Bronchial epithelial cell (primary cell): Measurements from ENCODE around the gene MPPED1. TPM values are rescaled to one million over a fixed set of nuclear protein-coding genes. Genes with fewer than 3 reads are reported as not detected.

Experiments used
- DNase-seq: peaks from one replicate; pipeline ENCODE4 v3.0.0-alpha.2; 2010; ENCODE audit warnings: low read depth
- FAIRE-seq: peaks from 2 replicates; lab custom pipeline; 2011; peaks lifted over from hg19 to GRCh38; lab: Jason Lieb, UNC
- H3K27me3 ChIP-seq: 2 replicates; pipeline ENCODE4 v1.5.1; 2011; ENCODE audit warnings: low read length; ENCODE audit not compliant: control insufficient read depth, insufficient read depth
- H3K36me3 ChIP-seq: 2 replicates; pipeline ENCODE4 v1.5.1; 2011; ENCODE audit warnings: low read length; ENCODE audit not compliant: control insufficient read depth, insufficient read depth
- H3K4me3 ChIP-seq: 2 replicates; pipeline ENCODE4 v1.5.1; 2011; ENCODE audit warnings: mild to moderate bottlenecking, low read depth, low read length, control low read depth
- CTCF ChIP-seq: IDR thresholded peaks from 2 replicates; pipeline ENCODE4 v1.5.1; 2011; ENCODE audit warnings: mild to moderate bottlenecking, moderate library complexity, low read length, control low read depth, inconsistent platforms; ENCODE audit not compliant: insufficient read depth, severe bottlenecking
- total RNA-seq: library from RNA; depleted of rRNA; stranded (reverse); fragments of >200 nt; gene quantifications from 2 replicates; pipeline ENCODE4 v1.2.1, GENCODE V29; 2014

Gene MPPED1
- total RNA-seq, 1 donor from 2014 or later: not detected

GRCh38 chr22:43533156-43533530, 121.3 kb downstream of the MPPED1 start:
- H3K36me3 ChIP-seq: no peaks in the 10 kb centered on the region
- no peak overlapping the region for H3K4me3 ChIP-seq
- DNase-seq (no peak), FAIRE-seq (no peak)
- no peak for TF ChIP-seq CTCF
- no peaks in the 10 kb centered on the region for H3K27me3 ChIP-seq

- no peak for TF ChIP-seq CTCF
- no peaks in the 10 kb centered on the region for H3K36me3 ChIP-seq
- peaks cover 2% of the 10 kb centered on the region for H3K27me3 ChIP-seq
- DNase-seq (no peak), FAIRE-seq (no peak)
- H3K4me3 ChIP-seq: no peak overlapping the region
These were observed 122.0 kb downstream of the MPPED1 start for GRCh38 chr22:43533656-43534428.

GRCh38 chr22:43534916-43535315, 123.1 kb downstream of the MPPED1 start:
- DNase-seq: no peak
- TF ChIP-seq CTCF: no peak
- peaks cover 2% of the 10 kb centered on the region for H3K27me3 ChIP-seq
- FAIRE-seq: no peak
- H3K4me3 ChIP-seq: no peak overlapping the region
- H3K36me3 ChIP-seq: no peaks in the 10 kb centered on the region

- FAIRE-seq: no peak
- no peaks in the 10 kb centered on the region for H3K36me3 ChIP-seq
- DNase-seq: no peak
- peaks cover 2% of the 10 kb centered on the region for H3K27me3 ChIP-seq
- H3K4me3 ChIP-seq: no peak overlapping the region
- no peak for TF ChIP-seq CTCF
These were observed 123.5 kb downstream of the MPPED1 start for GRCh38 chr22:43535336-43535735.

- DNase-seq (peak; percentile 95), FAIRE-seq (no peak)
- TF ChIP-seq CTCF: no peak
- H3K4me3 ChIP-seq: no peak overlapping the region
- peaks cover 2% of the 10 kb centered on the region for H3K27me3 ChIP-seq
- H3K36me3 ChIP-seq: no peaks in the 10 kb centered on the region
These were observed 123.9 kb downstream of the MPPED1 start for GRCh38 chr22:43535741-43536140.
